Smooth muscle cell (in vitro differentiated cells): ENCODE data around the gene FARP1. TPM values are rescaled to one million over a fixed set of nuclear protein-coding genes. Genes with fewer than 3 reads are reported as not detected.

ENCODE experiments used
- DNase-seq: peaks from one replicate; lab custom pipeline; 2025; ENCODE audit not compliant: unreplicated experiment; lab: John Stamatoyannopoulos, UW
- H2AFZ ChIP-seq: fragments of 200-600 bp; sonication (generic); 2 replicates; pipeline ENCODE4 v1.6.0; 2016; ENCODE audit warnings: antibody characterized with exemption, low read depth, mild to moderate bottlenecking
- H3F3A ChIP-seq: fragments of 200-600 bp; sonication (generic); 2 replicates; pipeline ENCODE4 v1.6.0; 2017; ENCODE audit warnings: antibody characterized with exemption, low read depth
- H3K27ac ChIP-seq: fragments of 200-600 bp; sonication (generic); 2 replicates; pipeline ENCODE4 v1.5.1; 2016; ENCODE audit warnings: low read depth, mild to moderate bottlenecking
- H3K27me3 ChIP-seq: fragments of 200-600 bp; sonication (generic); 2 replicates; pipeline ENCODE4 v1.6.1; 2016; ENCODE audit warnings: low read depth, mild to moderate bottlenecking
- H3K36me3 ChIP-seq: fragments of 200-600 bp; sonication (generic); 2 replicates; pipeline ENCODE4 v1.5.1; 2016; ENCODE audit warnings: low read depth
- H3K4me1 ChIP-seq: fragments of 200-600 bp; sonication (generic); 2 replicates; pipeline ENCODE4 v1.5.1; 2016; ENCODE audit warnings: low read depth
- H3K4me2 ChIP-seq: fragments of 200-600 bp; sonication (generic); 2 replicates; pipeline ENCODE4 v1.6.0; 2016; ENCODE audit warnings: mild to moderate bottlenecking
- H3K4me3 ChIP-seq: fragments of 200-600 bp; sonication (generic); 2 replicates; pipeline ENCODE4 v1.5.1; 2016; ENCODE audit warnings: mild to moderate bottlenecking
- H3K79me2 ChIP-seq: fragments of 200-600 bp; sonication (generic); 2 replicates; pipeline ENCODE4 v1.6.0; 2016; ENCODE audit warnings: low read depth, mild to moderate bottlenecking
- H3K9ac ChIP-seq: fragments of 200-600 bp; sonication (generic); 2 replicates; pipeline ENCODE4 v1.6.0; 2016; ENCODE audit warnings: low read depth
- H3K9me3 ChIP-seq: fragments of 200-600 bp; sonication (generic); replicated peaks from 2 replicates; pipeline ENCODE4 v1.5.1; 2016; ENCODE audit warnings: low read depth
- H4K20me1 ChIP-seq: fragments of 200-600 bp; sonication (generic); 2 replicates; pipeline ENCODE4 v1.6.0; 2016; ENCODE audit warnings: low read depth
- WGBS: methylation state at CpG from one replicate; pipeline ENCODE4 v1.1.7; 2016; ENCODE audit warnings: low lambda C conversion rate; 5-methylcytosine and 5-hydroxymethylcytosine counted together
- polyA plus RNA-seq: library from polyadenylated mRNA; unstranded; fragments of >200 nt; fragmentation: Nextera tagmentation; extraction: Ambion mirVana; gene quantifications from 2 replicates; pipeline ENCODE4 v1.2.1, GENCODE V29; 2016
- total RNA-seq: library from RNA; depleted of rRNA; stranded (reverse); fragments of >200 nt; gene quantifications from 2 replicates; pipeline ENCODE4 v1.2.3, GENCODE V29; 2014
- TF ChIP-seq, protein P1 (sequence below): fragments of 200-600 bp; sonication (generic); IDR thresholded peaks from 2 replicates; pipeline ENCODE4 v1.5.1; 2017; ENCODE audit warnings: borderline replicate concordance, mild to moderate bottlenecking, antibody characterized with exemption; ENCODE audit not compliant: insufficient read depth, poor library complexity, severe bottlenecking

The FARP1 gene
- total and polyA plus RNA-seq, 2 experiments from 2014 or later: 59.4 to 104 TPM

- Histone ChIP-seq H3K27me3 (no peaks in the 10 kb centered on the region), H4K20me1 (peaks cover 9% of the 10 kb centered on the region), H3K4me1 (peaks cover 33% of the 10 kb centered on the region), H3K27ac (peak within 1 kb of the TSS; percentile 91), H3F3A (peaks cover 14% of the 10 kb centered on the region), H3K9ac (no peak within 1 kb of the TSS), H2AFZ (no peak within 1 kb of the TSS), H3K4me2 (no peak within 1 kb of the TSS), H3K9me3 (no peaks in the 10 kb centered on the region), H3K4me3 (no peak within 1 kb of the TSS), H3K79me2 (peaks cover 75% of the 10 kb centered on the region), H3K36me3 (no peaks in the 10 kb centered on the region)
- DNase-seq: no peak
- WGBS: 89% methylated on average over 58 of the region's 58 CpGs
- TF ChIP-seq, protein P1, sequence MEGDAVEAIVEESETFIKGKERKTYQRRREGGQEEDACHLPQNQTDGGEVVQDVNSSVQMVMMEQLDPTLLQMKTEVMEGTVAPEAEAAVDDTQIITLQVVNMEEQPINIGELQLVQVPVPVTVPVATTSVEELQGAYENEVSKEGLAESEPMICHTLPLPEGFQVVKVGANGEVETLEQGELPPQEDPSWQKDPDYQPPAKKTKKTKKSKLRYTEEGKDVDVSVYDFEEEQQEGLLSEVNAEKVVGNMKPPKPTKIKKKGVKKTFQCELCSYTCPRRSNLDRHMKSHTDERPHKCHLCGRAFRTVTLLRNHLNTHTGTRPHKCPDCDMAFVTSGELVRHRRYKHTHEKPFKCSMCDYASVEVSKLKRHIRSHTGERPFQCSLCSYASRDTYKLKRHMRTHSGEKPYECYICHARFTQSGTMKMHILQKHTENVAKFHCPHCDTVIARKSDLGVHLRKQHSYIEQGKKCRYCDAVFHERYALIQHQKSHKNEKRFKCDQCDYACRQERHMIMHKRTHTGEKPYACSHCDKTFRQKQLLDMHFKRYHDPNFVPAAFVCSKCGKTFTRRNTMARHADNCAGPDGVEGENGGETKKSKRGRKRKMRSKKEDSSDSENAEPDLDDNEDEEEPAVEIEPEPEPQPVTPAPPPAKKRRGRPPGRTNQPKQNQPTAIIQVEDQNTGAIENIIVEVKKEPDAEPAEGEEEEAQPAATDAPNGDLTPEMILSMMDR: no peak
Observed at GRCh38 chr13:98176777-98177608, 34.1 kb downstream of the FARP1 start, which contains the start of gene RNF113B. TSS of gene RNF113B (minus strand) at chr13:98177269. CDS start at chr13:98177236, 33 bp downstream.

DNA sequence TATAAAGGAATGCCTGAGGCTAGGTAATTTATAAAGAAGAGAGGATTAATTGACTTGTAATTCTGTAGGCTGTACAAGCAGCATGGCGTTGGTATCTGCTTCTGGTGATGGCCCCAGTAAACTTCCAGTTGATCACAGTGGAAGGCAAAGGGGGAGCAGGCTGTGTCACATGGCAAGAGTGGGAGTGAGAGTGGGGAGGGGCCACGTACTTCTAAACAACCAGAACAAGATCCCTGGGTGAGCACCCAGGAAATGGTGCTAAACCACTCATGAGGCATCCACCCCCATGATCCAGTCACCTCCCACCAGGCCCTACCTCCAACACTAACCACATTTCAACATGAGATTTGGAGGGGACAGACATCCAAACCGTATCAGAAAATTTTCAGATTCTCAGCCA is 37.2 kb downstream of the FARP1 start:
- H3K27ac ChIP-seq: no peak overlapping the region
- no peak overlapping the region for H2AFZ ChIP-seq
- H3K4me1 ChIP-seq: peaks cover 7% of the 10 kb centered on the region
- no peak overlapping the region for H3K4me3 ChIP-seq
- no peaks in the 10 kb centered on the region for H3K9me3 ChIP-seq
- H3K36me3 ChIP-seq: no peaks in the 10 kb centered on the region
- peaks cover 6% of the 10 kb centered on the region for H3F3A ChIP-seq
- DNase-seq: no peak
- peaks cover 97% of the 10 kb centered on the region for H3K79me2 ChIP-seq
- H3K27me3 ChIP-seq: no peaks in the 10 kb centered on the region
- H3K4me2 ChIP-seq: no peak overlapping the region
- WGBS: 68% methylated on average over 3 of the region's 3 CpGs
- TF ChIP-seq, protein P1: no peak
- H3K9ac ChIP-seq: no peak overlapping the region
- H4K20me1 ChIP-seq: peaks cover 11% of the 10 kb centered on the region

- Histone ChIP-seq H4K20me1 (peaks cover 23% of the 10 kb centered on the region), H2AFZ (no peak overlapping the region), H3K27ac (peak overlapping the region; percentile 20), H3K4me3 (no peak overlapping the region), H3K9ac (no peak overlapping the region), H3K4me1 (no peaks in the 10 kb centered on the region), H3K36me3 (no peaks in the 10 kb centered on the region), H3K27me3 (no peaks in the 10 kb centered on the region), H3K9me3 (no peaks in the 10 kb centered on the region), H3F3A (no peaks in the 10 kb centered on the region), H3K4me2 (no peak overlapping the region), H3K79me2 (peaks cover 99% of the 10 kb centered on the region)
- WGBS: 82% methylated on average over 7 of the region's 7 CpGs
- DNase-seq: no peak
- TF ChIP-seq, protein P1: no peak
Observed at GRCh38 chr13:98181111-98181815, 38.4 kb downstream of the FARP1 start.
